HCT116 (cell line): ENCODE data around the gene BOC. TPM values are rescaled to one million over a fixed set of nuclear protein-coding genes. Genes with fewer than 3 reads are reported as not detected.

Experiments used
- ATAC-seq: fragments of 200-7000 bp; cut with Tn5 transposase; 2 replicates; pipeline ENCODE4 v1.9.1; 2020; ENCODE audit warnings: mild to moderate bottlenecking, moderate library complexity
- BruUV-seq: library from RNA; stranded (reverse); fragments of 400-500 nt; replicated peaks from 2 replicates; lab custom pipeline; 2021; lab: Mats Ljungman, UMichigan
- CTCF ChIA-PET: fragments of 300-600 bp; sonication (Branson Sonifier 250); formaldehyde crosslinking; loops from one replicate; lab custom pipeline; 2021; ENCODE audit warnings: antibody characterized with exemption; lab: Charles Lee
- POLR2A ChIA-PET: fragments of 300-600, 350-600 bp; sonication (Branson Sonifier 250); formaldehyde crosslinking; loops from one replicate; lab custom pipeline; 2021; ENCODE audit warnings: antibody characterized with exemption; lab: Charles Lee
- RAD21 ChIA-PET, 2 experiments: fragments of 300-600 bp; sonication (Branson Sonifier 250); formaldehyde crosslinking; loops; one replicate each; lab custom pipeline; 2023; ENCODE audit warnings: low total read pairs in 2 of 2; ENCODE audit not compliant: uncharacterized antibody in 2 of 2, unreplicated experiment in 2 of 2, low non-redundant PET in 1 of 2; lab: Charles Lee
- DNase-seq: peaks from one replicate; pipeline ENCODE4 v3.0.0-alpha.2; 2010; ENCODE audit warnings: low read depth, low spot score
- H2AFZ ChIP-seq: fragments of 200-600 bp; shearing (Covaris generic), sonication (generic); 2 replicates; pipeline ENCODE4 v1.6.1; 2017; ENCODE audit warnings: low read depth, mixed run types, mixed read lengths, antibody characterized with exemption, low read length; ENCODE audit not compliant: poor library complexity, severe bottlenecking
- H3K27ac ChIP-seq: 2 replicates; pipeline ENCODE4 v1.5.1; 2012; ENCODE audit warnings: low read depth, low read length
- H3K27me3 ChIP-seq: fragments of 200-600 bp; sonication (generic); 2 replicates; pipeline ENCODE4 v1.6.1; 2016; ENCODE audit warnings: mixed run types, low read length, mixed read lengths; ENCODE audit not compliant: insufficient read depth
- H3K36me3 ChIP-seq, 2 experiments: fragments of 200-500 bp in 1 of 2; fragments of 200-600 bp in 1 of 2; sonication (Bioruptor generic) in 1 of 2; sonication (generic) in 1 of 2; 2 replicates each; pipeline versions ENCODE4 v1.5.1 to v1.6.1; 2014 to 2016; ENCODE audit warnings: low read length in 2 of 2, inconsistent platforms in 1 of 2, mixed read lengths in 1 of 2, mixed run types in 1 of 2; ENCODE audit not compliant: insufficient read depth in 2 of 2, control insufficient read depth in 1 of 2
- H3K4me1 ChIP-seq, 2 experiments: fragments of 200-600 bp in 1 of 2; sonication (generic) in 1 of 2; 2 replicates each; pipeline versions ENCODE4 v1.5.1 to v1.6.1; 2012 to 2017; ENCODE audit warnings: low read length in 2 of 2, inconsistent platforms in 1 of 2, mild to moderate bottlenecking in 1 of 2, mixed read lengths in 1 of 2, mixed run types in 1 of 2, moderate library complexity in 1 of 2; ENCODE audit not compliant: insufficient read depth in 2 of 2, control insufficient read depth in 1 of 2
- H3K4me2 ChIP-seq: fragments of 200-600 bp; sonication (generic); 2 replicates; pipeline ENCODE4 v1.6.1; 2017; ENCODE audit warnings: mixed run types, low read length, mixed read lengths
- H3K4me3 ChIP-seq, 2 experiments: fragments of 200-600 bp in 1 of 2; sonication (generic) in 1 of 2; replicated peaks in 1 of 2; 2 replicates each; pipeline ENCODE4 v1.5.1; 2011 to 2016; ENCODE audit warnings: low read length in 2 of 2, control low read depth in 1 of 2, low read depth in 1 of 2, mild to moderate bottlenecking in 1 of 2, mixed read lengths in 1 of 2, mixed run types in 1 of 2
- H3K79me2 ChIP-seq: fragments of 200-600 bp; sonication (generic); 2 replicates; pipeline ENCODE4 v1.6.1; 2017; ENCODE audit warnings: mild to moderate bottlenecking, mixed run types, low read length, moderate library complexity, mixed read lengths; ENCODE audit not compliant: insufficient read depth
- H3K9ac ChIP-seq: fragments of 200-600 bp; sonication (generic); 2 replicates; pipeline ENCODE4 v1.6.1; 2016; ENCODE audit warnings: low read length, mixed read lengths
- H3K9me2 ChIP-seq: fragments of 200-600 bp; sonication (generic), shearing (Covaris generic); 2 replicates; pipeline ENCODE4 v1.6.1; 2017; ENCODE audit warnings: mixed run types, mild to moderate bottlenecking, moderate library complexity; ENCODE audit not compliant: insufficient read depth
- H3K9me3 ChIP-seq, 2 experiments: fragments of 200-500 bp in 1 of 2; fragments of 200-600 bp in 1 of 2; sonication (Bioruptor generic) in 1 of 2; sonication (generic) in 1 of 2; 2 replicates each; pipeline ENCODE4 v1.6.1; 2014 to 2017; ENCODE audit warnings: low read length in 2 of 2, mixed read lengths in 2 of 2, inconsistent platforms in 1 of 2, low read depth in 1 of 2, mild to moderate bottlenecking in 1 of 2, mixed run types in 1 of 2, moderate library complexity in 1 of 2; ENCODE audit not compliant: control insufficient read depth in 1 of 2, insufficient read depth in 1 of 2
- H4K20me1 ChIP-seq: fragments of 200-600 bp; sonication (generic), shearing (Covaris generic); 2 replicates; pipeline ENCODE4 v1.6.1; 2017; ENCODE audit warnings: mixed run types, mild to moderate bottlenecking, moderate library complexity; ENCODE audit not compliant: insufficient read depth
- CBX3 ChIP-seq: IDR thresholded peaks from 2 replicates; pipeline ENCODE4 v1.6.1; 2012; ENCODE audit warnings: low read depth
- FOSL1 ChIP-seq: IDR thresholded peaks from 2 replicates; pipeline ENCODE4 v1.6.1; 2012; ENCODE audit warnings: low read depth
- SP1 ChIP-seq: IDR thresholded peaks from 2 replicates; pipeline ENCODE4 v1.6.1; 2012; ENCODE audit warnings: low read depth
- SRF ChIP-seq: IDR thresholded peaks from 2 replicates; pipeline ENCODE4 v1.6.1; 2012; ENCODE audit warnings: low read depth
- TCF7L2 ChIP-seq: IDR thresholded peaks from 2 replicates; pipeline ENCODE4 v1.7.0; 2011; ENCODE audit warnings: borderline replicate concordance, inconsistent platforms; ENCODE audit not compliant: insufficient read depth, insufficient read length; ENCODE audit errors: extremely low read depth
- YY1 ChIP-seq: IDR thresholded peaks from 2 replicates; pipeline ENCODE4 v1.6.1; 2011; ENCODE audit warnings: low read length, low read depth, moderate library complexity, mild to moderate bottlenecking; ENCODE audit not compliant: insufficient replicate concordance; ENCODE audit errors: extremely low read depth
- ZBTB33 ChIP-seq: IDR thresholded peaks from 2 replicates; pipeline ENCODE4 v1.6.1; 2011; ENCODE audit warnings: mild to moderate bottlenecking, low read length, moderate library complexity; ENCODE audit not compliant: insufficient replicate concordance; ENCODE audit errors: extremely low read depth
- intact Hi-C: fragments of 100-400 bp; cut with micrococcal nuclease; formaldehyde crosslinking; loops from 2 replicates; pipeline ENCODE4 v1.10.0; 2022
- total RNA-seq: library from RNA; stranded (reverse); gene quantifications from one replicate; pipeline ENCODE4 v1.2.1, GENCODE V29; 2021; ENCODE audit not compliant: unreplicated experiment
- TF ChIP-seq, protein P1 (sequence below), 3 experiments: fragments of 200-600 bp in 1 of 3; sonication (generic) in 1 of 3; IDR thresholded peaks in 2 of 3; conservative IDR thresholded peaks in 1 of 3; 2 replicates each; pipeline ENCODE4 v1.5.1; 2012 to 2017; ENCODE audit warnings: low read depth in 2 of 3, low read length in 2 of 3, antibody characterized with exemption in 1 of 3, borderline replicate concordance in 1 of 3, control low read depth in 1 of 3, mild to moderate bottlenecking in 1 of 3, mixed read lengths in 1 of 3, mixed run types in 1 of 3, moderate library complexity in 1 of 3; ENCODE audit not compliant: insufficient read depth in 1 of 3

Gene BOC
- total RNA-seq, 1 experiment from 2014 or later, result 3.3 TPM

DNA sequence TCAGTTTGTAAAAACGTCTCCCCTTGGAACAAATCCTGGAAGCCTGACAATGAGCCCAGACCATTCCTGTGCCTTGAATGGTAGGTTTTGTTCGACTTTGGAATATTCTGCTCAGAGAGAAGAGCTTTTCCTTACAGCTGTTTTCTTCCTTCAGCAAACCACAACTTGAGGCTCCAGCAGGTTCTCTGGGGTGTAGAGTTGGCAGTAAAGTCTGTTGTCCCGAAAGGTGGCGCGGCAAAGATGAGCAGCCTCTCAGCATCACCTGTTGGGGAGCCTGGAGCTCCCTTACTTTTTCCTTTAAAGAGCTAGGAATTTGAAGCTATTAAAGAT lies 65.4 kb downstream of the BOC start:
- H2AFZ ChIP-seq, result no peak overlapping the region
- no TSS peak for BruUV-seq
- intact Hi-C loops, result no loop called here
- no peaks in the 10 kb centered on the region for H3K27me3 ChIP-seq
- no peak for DNase-seq
- no peak overlapping the region for H3K27ac ChIP-seq
- H3K79me2 ChIP-seq, result no peaks in the 10 kb centered on the region
- RAD21 ChIA-PET, result no interaction called here
- POLR2A ChIA-PET, result no interaction called here
- H3K4me2 ChIP-seq, result no peak overlapping the region
- H3K9me2 ChIP-seq, result no peaks in the 10 kb centered on the region
- H3K9me3 ChIP-seq, result no peaks in the 10 kb centered on the region
- peaks cover 10% of the 10 kb centered on the region in 2 experiments; a peak in 2 of 4 replicates for H3K4me1 ChIP-seq
- TF ChIP-seq SRF (no peak), TCF7L2 (no peak), FOSL1 (no peak), YY1 (no peak), SP1 (no peak), ZBTB33 (no peak), CBX3 (no peak)
- TF ChIP-seq, protein P1, sequence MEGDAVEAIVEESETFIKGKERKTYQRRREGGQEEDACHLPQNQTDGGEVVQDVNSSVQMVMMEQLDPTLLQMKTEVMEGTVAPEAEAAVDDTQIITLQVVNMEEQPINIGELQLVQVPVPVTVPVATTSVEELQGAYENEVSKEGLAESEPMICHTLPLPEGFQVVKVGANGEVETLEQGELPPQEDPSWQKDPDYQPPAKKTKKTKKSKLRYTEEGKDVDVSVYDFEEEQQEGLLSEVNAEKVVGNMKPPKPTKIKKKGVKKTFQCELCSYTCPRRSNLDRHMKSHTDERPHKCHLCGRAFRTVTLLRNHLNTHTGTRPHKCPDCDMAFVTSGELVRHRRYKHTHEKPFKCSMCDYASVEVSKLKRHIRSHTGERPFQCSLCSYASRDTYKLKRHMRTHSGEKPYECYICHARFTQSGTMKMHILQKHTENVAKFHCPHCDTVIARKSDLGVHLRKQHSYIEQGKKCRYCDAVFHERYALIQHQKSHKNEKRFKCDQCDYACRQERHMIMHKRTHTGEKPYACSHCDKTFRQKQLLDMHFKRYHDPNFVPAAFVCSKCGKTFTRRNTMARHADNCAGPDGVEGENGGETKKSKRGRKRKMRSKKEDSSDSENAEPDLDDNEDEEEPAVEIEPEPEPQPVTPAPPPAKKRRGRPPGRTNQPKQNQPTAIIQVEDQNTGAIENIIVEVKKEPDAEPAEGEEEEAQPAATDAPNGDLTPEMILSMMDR (IDR thresholded peaks at IDR 0.05 in 2 of 3, conservative IDR thresholded peaks at IDR 0.05 in 1 of 3; ENCODE audit: borderline replicate concordance in 1 of 3, insufficient read depth in 1 of 3, low read depth in 2 of 3, low read length in 2 of 3), result no peak
- TF ChIP-seq, all 23 proteins: peak for 0
- Histone ChIP-seq H3K9ac (no peak overlapping the region), H3K36me3 (no peaks in the 10 kb centered on the region), H4K20me1 (no peaks in the 10 kb centered on the region), H3K4me3 (no peak overlapping the region)
- CTCF ChIA-PET, result interaction anchor here (1.0 to 1.2 kb wide), 2 partner anchors 12 to 140 kb away, joined by 4 read pairs; no protein-coding TSS in a partner anchor
- ATAC-seq, result no peak
